Measurements from ENCODE around the gene CDC42EP5. TPM values are rescaled to one million over a fixed set of nuclear protein-coding genes. Genes with fewer than 3 reads are reported as not detected.

The CDC42EP5 gene
- total and polyA plus RNA-seq, 4 donors: 0.28 to 2.2 (median 0.84) TPM; not detected in 1

- Histone ChIP-seq H3K9ac (ENCODE audit: low read depth in 1 of 2, low read length in 2 of 2) (no peak overlapping the region), H3K36me3 (ENCODE audit: control insufficient read depth in 4 of 4, insufficient read depth in 3 of 4, low read depth in 1 of 4, low read length in 3 of 4) (no peaks in the 10 kb centered on the region), H3K27me3 (ENCODE audit: control insufficient read depth in 4 of 4, insufficient read depth in 4 of 4, low read length in 3 of 4) (peaks cover 0 to 5% (median 2%) of the 10 kb centered on the region in 4 donors), H3K4me1 (ENCODE audit: control insufficient read depth in 4 of 4, insufficient read depth in 4 of 4, low read length in 3 of 4) (peaks cover 2 to 7% (median 7%) of the 10 kb centered on the region in 4 donors), H3K27ac (ENCODE audit: low read depth in 1 of 2, low read length in 2 of 2) (no peak overlapping the region), H3K4me3 (ENCODE audit: low read depth in 1 of 3, low read length in 3 of 3) (no peak overlapping the region), H3K9me3 (ENCODE audit: control insufficient read depth in 4 of 4, low read length in 3 of 4) (no peaks in the 10 kb centered on the region)
- 84% methylated on average over 11 of the region's 11 CpGs for WGBS
- TF ChIP-seq MAX (IDR thresholded peaks at IDR 0.05) (no peak), HNF4A (conservative IDR thresholded peaks at IDR 0.05) (no peak), ZBTB33 (IDR thresholded peaks at IDR 0.05) (no peak)
- no peak for DNase-seq (ENCODE audit: low spot score)
Measured at GRCh38 chr19:54427586-54427985, 45.5 kb downstream of the CDC42EP5 start.

- H3K36me3 ChIP-seq (ENCODE audit: control insufficient read depth in 4 of 4, insufficient read depth in 3 of 4, low read depth in 1 of 4, low read length in 3 of 4): no peaks in the 10 kb centered on the region
- no peak overlapping the region for H3K4me3 ChIP-seq (ENCODE audit: low read depth in 1 of 3, low read length in 3 of 3)
- no peak for TF ChIP-seq HNF4G (IDR thresholded peaks at IDR 0.05)
- no peak for TF ChIP-seq CTCF (IDR thresholded peaks at IDR 0.05; ENCODE audit: low read depth, low read length, missing input control)
- TF ChIP-seq RXRA (IDR thresholded peaks at IDR 0.05): no peak
- TF ChIP-seq MAX (IDR thresholded peaks at IDR 0.05): no peak
- no peak for TF ChIP-seq YY1 (IDR thresholded peaks at IDR 0.05)
- no peak for TF ChIP-seq HNF4A (conservative IDR thresholded peaks at IDR 0.05)
- TF ChIP-seq ZBTB33 (IDR thresholded peaks at IDR 0.05): no peak
- no peak for TF ChIP-seq JUND (IDR thresholded peaks at IDR 0.05)
- TF ChIP-seq REST (IDR thresholded peaks at IDR 0.05): no peak
- no peak for TF ChIP-seq EGR1 (IDR thresholded peaks at IDR 0.05; ENCODE audit: low read depth in 2 of 2)
- H3K27ac ChIP-seq (ENCODE audit: low read depth in 1 of 2, low read length in 2 of 2): no peak overlapping the region
- no peak overlapping the region for H3K9ac ChIP-seq (ENCODE audit: low read depth in 1 of 2, low read length in 2 of 2)
- peaks cover 2 to 7% (median 5%) of the 10 kb centered on the region in 4 donors for H3K4me1 ChIP-seq (ENCODE audit: control insufficient read depth in 4 of 4, insufficient read depth in 4 of 4, low read length in 3 of 4)
- peaks cover 0 to 6% (median 2%) of the 10 kb centered on the region in 4 donors for H3K27me3 ChIP-seq (ENCODE audit: control insufficient read depth in 4 of 4, insufficient read depth in 4 of 4, low read length in 3 of 4)
- no peak for DNase-seq (ENCODE audit: low spot score)
- no peaks in the 10 kb centered on the region for H3K9me3 ChIP-seq (ENCODE audit: control insufficient read depth in 4 of 4, low read length in 3 of 4)
- 69% methylated on average over 17 of the region's 17 CpGs for whole genome bisulfite sequencing
Measured at GRCh38 chr19:54426291-54426931, 46.7 kb downstream of the CDC42EP5 start.
